ENCODE data around the gene TLE4.

GRCh38 chr9:79567671-79568098 is 4.1 kb upstream of the TLE4 start:
- no peak for TF ChIP-seq POLR2A (IDR thresholded peaks at IDR 0.05; ENCODE audit: low read length)
- TF ChIP-seq ELK1 (IDR thresholded peaks at IDR 0.05; ENCODE audit: low read depth, low read length) = no peak
- no peak for TF ChIP-seq EP300 (IDR thresholded peaks at IDR 0.05)
- TF ChIP-seq CTCF (IDR thresholded peaks at IDR 0.05) = 0 out of 3 replicates have a peak, but pooled peaks have one; percentile 20
- no peak for TF ChIP-seq CHD2 (IDR thresholded peaks at IDR 0.05; ENCODE audit: low read length, partially characterized antibody)

All from A549 (cell line).